DMS 273 (cell line): ENCODE measurements around the gene TRIM40.
"Not testable (repeated sequence)": the region's sequence is repeated elsewhere in the genome, so short reads cannot be mapped to it uniquely, and the experiment has no call there.

Experiments
- DNase-seq: peaks from one replicate; lab custom pipeline; 2025; ENCODE audit not compliant: unreplicated experiment; lab: John Stamatoyannopoulos, UW

Gene TRIM40

GRCh38 chr6:30113003-30113759, 22.8 kb upstream of the TRIM40 start, which contains the start of gene TRIM31:
TRIM31 (minus strand) TSS chr6:30113090; CDS start chr6:30112805, 285 bp downstream.
- no peak for DNase-seq

DNA sequence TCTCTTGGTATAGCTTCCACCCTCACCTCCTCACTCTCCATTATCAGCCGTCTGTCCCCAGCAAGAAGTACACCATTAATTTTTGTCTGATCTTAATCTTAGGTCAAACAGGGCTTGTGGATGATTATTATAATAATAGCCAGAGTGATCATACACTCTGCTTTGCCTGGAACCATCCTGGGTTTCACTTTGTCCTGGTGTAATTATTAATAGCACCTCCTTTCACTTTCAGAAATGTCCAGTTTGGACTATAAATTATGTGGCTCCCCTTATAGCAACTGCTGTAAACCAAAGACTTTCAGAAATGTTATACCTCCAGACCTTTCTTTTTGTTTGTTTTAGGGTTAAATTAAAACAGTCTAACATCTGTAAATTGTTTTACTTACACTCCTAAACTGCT, 22.1 kb upstream of the TRIM40 start:
- no peak for DNase-seq

DNA sequence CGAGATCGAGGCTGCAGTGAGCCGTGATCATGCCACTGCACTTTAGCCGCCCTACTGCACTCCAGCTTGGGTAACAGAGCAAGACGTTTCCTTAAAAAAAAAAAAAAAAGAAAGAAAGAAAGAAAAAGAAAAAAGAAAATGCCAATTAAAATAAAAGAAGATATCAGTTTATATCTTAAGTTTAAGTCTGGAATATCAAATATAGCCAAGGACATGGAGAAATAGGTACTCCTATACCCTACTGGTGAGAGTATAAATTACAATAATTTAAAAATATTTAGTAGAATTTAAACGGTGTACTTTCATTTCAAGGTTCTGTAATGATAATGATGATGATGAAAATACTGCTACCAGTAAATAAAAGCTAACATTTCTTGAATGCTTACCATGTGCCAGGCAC, 19.2 kb upstream of the TRIM40 start:
- DNase-seq: no peak

DNA sequence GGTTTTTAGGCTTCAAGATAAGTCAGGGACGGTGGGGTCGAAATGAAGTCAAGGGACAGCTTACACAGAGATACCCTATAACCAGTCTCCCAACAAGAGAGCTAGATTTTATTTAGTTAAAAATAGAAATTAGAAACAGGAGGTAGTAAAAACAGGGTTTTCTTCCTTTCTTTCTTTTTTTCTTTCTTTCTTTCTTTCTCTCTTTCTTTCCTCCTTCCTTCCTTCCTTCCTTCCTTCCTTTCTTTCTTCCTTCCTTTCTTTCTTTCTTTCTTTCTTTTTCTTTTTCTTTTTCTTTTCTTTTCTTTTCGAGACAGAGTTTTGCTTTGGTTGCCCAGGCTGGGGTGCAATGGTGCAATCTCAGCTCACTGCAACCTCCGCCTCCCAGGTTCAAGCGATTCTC, 17.2 kb upstream of the TRIM40 start:
- DNase-seq: not testable (repeated sequence)

- DNase-seq: no peak
Observed at GRCh38 chr6:30121446-30122366, 14.2 kb upstream of the TRIM40 start.

DNA sequence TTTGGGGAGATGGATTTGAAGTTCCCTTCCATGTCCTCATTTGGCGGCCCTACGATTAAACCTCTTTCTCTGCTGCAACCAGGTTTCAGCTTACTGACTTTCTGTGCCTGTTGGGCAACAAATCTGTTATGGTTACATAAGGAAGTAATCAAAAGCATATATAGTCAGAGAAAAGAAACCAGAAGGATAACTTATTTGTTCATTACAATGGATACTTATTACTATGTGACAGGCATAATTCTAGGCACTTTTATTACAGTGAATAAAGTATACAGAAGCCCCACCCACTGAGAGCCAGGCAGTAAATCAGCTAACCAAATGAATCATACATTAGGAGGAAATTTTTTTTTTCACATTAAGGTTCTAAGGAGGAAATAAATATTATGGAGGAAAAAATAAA, 13.4 kb upstream of the TRIM40 start:
- DNase-seq: no peak

DNA sequence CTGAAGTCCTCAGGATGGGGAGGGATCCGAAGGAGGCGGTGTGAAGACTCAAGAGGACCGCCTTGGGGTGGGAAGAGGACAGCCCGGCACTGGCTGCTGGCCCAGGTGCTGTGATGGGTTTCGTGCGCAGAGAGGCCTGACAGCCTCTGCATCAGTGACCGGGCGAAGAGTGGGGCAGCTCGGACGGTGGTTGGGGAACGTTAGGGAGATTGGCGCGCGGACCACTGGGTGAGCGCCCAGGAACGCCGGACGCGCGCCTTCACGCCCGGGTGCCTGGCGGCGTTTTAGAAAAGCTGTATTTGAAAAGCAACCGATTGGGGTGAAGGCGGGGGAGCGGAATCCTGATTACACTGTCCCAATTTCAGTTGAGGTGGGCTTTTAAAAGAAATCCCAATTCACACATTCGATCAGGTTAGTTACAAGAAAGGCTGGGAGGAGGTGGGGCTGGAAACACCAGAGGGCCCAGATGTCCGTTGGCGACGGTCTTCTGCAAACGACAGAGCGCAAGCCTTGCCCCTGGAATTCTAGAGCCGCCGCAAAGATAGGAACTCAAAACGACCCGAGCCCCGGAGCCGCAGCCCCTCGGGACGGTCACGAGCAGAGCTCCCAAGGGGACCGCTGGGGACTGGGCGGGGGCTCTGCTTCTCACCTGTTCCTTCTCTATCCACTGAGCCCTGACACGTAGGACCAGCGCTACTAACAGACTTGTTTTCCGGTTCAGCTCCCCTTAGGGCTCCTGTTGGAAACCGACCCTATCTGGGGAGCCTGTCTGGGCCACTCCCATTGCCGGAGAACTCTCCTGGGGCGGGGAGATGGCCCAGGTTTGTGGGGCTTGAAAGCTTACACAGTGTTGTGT, 8.5 kb upstream of the TRIM40 start:
- DNase-seq: no peak

GRCh38 chr6:30129265-30130178, 6.4 kb upstream of the TRIM40 start:
- no peak for DNase-seq

DNA sequence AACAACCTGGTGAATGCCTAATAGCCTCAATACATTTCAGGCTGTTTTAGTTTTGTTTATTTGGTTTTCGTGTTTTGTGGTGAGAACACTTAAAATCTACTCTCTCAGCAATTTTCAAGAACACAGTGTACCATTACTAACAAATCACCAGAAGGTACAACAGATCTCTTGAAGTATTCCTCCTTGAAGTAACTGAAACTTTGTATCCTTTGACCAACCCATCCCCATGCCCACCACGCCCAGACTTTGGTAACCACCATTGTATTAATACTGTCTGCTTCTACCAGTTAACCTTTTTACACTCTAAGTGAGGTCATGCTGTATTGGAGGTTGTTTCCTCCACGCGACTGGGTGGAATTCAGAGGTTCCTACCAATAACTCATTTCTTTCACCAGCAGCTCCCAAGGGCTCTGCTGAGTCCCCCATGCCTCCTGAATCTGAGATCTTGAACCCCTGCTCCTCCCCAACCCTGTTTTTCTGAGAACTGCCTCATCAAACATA, 5.7 kb upstream of the TRIM40 start:
- DNase-seq: no peak

GRCh38 chr6:30130887-30131862, 4.8 kb upstream of the TRIM40 start:
- DNase-seq: peak; percentile 92

DNA sequence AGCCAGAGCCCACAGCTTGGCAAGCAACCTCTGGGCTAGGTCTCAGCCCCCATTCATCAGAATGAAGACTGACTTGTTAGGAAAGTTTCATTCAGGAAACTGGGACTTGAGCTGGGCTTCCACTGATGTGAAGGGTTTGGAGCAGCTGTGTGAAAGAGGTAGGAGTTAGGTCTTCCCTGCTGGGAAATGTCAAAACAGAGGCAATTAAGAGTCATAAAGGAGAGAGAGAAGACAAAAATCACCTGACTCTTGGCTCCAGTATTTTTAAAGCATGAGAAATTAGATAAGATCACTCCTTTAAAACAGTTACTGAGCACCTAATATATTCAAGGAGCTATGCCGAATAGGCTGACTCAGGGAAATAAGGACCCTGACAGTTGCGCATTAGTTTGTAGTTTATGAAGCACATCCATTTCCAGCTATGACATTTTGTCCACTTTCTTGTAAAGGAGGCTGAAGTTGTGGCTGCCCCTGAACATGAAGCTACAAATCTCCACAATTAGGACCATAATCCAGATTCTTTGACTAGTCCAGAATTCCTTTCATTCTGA, 3.9 kb upstream of the TRIM40 start:
- no peak for DNase-seq

- no peak for DNase-seq
Observed at GRCh38 chr6:30135147-30135546, 793 bp upstream of the TRIM40 start.

GRCh38 chr6:30136570-30137286, 788 bp downstream of the TRIM40 start:
- DNase-seq: no peak

DNA sequence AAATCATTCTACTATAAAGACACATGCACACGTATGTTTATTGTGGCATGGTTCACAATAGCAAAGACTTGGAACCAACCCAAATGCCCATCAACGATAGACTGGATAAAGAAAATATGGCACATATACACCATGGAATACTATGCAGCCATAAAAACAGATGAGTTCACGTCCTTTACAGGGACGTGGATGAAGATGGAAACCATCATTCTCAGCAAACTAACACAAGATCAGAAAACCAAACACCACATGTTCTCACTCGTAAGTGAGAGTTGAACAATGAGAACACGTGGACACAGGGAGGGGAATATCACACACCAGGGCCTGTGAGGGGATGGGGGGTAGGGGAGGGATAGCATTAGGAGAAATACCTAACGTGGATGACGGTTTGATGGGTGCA, 4.3 kb downstream of the TRIM40 start:
- not testable (repeated sequence) for DNase-seq

DNA sequence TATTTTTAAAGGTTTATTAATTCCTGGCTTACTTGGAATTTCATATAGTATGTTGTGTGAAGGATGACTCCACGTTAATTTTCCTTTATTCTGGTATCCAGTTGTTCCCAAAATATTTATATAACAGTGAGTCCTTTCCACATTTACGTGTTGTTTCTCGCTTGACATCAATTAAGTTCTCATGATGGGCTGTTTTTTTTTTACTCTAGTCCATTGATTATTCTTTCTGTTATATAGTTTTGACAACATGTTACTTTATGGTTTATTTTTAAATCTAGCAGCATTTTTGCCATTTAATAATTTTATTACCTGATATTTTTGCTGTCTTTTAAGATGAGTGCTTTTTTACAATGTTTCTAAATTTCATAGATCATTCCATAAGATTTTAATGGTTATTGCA, 6.7 kb downstream of the TRIM40 start:
- DNase-seq: no peak

DNA sequence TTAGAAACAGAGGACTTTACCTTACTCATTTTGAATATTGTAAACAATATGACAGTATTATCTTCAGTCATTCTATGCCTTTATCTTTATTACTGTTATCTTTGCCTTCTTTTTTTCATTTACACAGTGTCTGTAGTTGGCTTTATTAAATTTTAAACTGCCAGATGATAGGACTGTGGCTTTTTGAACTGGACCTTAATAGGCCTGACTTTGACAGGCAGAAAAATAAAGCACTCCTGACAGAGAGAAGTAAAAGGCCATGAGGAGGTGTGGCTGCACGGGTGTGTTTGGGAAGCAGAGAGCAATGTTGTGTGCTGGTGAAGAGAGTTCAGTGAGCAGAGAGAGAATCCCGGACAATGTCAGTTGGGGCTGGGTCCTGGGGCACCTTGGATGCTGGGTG, 7.8 kb downstream of the TRIM40 start:
- DNase-seq: no peak

DNA sequence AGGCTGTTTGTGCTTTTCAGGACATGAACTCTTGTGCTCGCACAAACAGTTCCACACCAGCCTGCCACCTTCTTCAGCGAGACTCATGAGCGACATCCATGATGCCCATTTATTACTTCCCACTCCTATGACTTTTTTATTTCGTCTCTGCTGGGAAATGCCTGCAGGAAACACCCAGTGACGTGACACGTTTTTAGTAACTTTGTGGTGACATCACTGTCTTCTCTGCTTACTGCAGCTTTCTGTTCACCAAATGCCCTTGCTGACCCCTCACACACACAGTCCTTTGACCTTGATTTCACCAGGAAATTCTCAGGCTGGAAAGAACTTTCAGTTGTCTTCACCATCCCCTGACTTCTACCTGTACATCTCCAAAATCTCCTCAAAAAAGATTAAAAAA, 8.9 kb downstream of the TRIM40 start:
- no peak for DNase-seq

GRCh38 chr6:30145818-30146217, 9.9 kb downstream of the TRIM40 start:
- peak; percentile 64 for DNase-seq
